AG09309 (cell line): Measurements from ENCODE around the gene MAP3K1.
"Not testable (repeated sequence)": the region's sequence is repeated elsewhere in the genome, so short reads cannot be mapped to it uniquely, and the experiment has no call there.

Source experiments
- DNase-seq: peaks from one replicate; pipeline ENCODE4 v3.0.0-alpha.2; 2010; ENCODE audit warnings: low read depth
- H3K4me3 ChIP-seq: 2 replicates; pipeline ENCODE4 v1.5.1; 2011; ENCODE audit warnings: mild to moderate bottlenecking, low read depth, low read length, moderate library complexity; ENCODE audit not compliant: control insufficient read depth
- TF ChIP-seq, protein P1 (sequence below): IDR thresholded peaks from 2 replicates; pipeline ENCODE4 v1.5.1; 2011; ENCODE audit warnings: mild to moderate bottlenecking, low read depth, low read length, inconsistent platforms; ENCODE audit not compliant: insufficient read depth, control insufficient read depth; ENCODE audit errors: missing control alignments

MAP3K1 gene

GRCh38 chr5:56814963-56815657 is at the start of gene MAP3K1:
Gene MAP3K1, plus strand, starts transcription at chr5:56815549. Its CDS starts 25 bp downstream, at chr5:56815574.
- TF ChIP-seq, protein P1, sequence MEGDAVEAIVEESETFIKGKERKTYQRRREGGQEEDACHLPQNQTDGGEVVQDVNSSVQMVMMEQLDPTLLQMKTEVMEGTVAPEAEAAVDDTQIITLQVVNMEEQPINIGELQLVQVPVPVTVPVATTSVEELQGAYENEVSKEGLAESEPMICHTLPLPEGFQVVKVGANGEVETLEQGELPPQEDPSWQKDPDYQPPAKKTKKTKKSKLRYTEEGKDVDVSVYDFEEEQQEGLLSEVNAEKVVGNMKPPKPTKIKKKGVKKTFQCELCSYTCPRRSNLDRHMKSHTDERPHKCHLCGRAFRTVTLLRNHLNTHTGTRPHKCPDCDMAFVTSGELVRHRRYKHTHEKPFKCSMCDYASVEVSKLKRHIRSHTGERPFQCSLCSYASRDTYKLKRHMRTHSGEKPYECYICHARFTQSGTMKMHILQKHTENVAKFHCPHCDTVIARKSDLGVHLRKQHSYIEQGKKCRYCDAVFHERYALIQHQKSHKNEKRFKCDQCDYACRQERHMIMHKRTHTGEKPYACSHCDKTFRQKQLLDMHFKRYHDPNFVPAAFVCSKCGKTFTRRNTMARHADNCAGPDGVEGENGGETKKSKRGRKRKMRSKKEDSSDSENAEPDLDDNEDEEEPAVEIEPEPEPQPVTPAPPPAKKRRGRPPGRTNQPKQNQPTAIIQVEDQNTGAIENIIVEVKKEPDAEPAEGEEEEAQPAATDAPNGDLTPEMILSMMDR, result no peak
- peak within 1 kb of the TSS; percentile 58 for H3K4me3 ChIP-seq

DNA sequence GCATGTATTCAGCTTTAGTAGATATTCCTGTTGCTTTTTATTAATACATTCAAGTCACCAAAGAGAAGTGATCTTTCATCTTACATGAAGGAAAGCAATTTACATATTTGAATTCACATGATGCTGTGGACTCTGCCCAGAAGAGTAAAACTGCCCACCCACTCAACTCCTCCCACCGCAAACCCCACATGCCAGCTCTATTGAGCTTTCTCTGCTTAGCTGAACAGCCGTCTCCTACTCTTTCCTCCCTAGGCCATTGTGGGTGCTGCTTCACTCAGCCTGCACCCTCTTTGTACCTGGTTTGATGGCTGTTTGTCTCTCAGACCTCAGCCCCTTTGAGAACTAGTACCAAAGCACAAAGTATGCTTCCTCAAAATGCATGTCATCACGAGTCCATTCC is 48.4 kb upstream of the MAP3K1 start:
- no peak for DNase-seq
- no peak overlapping the region for H3K4me3 ChIP-seq
- TF ChIP-seq, protein P1, result no peak

More at GRCh38 chr5:56814963-56815657, at the start of gene MAP3K1:
- no peak for DNase-seq

DNA sequence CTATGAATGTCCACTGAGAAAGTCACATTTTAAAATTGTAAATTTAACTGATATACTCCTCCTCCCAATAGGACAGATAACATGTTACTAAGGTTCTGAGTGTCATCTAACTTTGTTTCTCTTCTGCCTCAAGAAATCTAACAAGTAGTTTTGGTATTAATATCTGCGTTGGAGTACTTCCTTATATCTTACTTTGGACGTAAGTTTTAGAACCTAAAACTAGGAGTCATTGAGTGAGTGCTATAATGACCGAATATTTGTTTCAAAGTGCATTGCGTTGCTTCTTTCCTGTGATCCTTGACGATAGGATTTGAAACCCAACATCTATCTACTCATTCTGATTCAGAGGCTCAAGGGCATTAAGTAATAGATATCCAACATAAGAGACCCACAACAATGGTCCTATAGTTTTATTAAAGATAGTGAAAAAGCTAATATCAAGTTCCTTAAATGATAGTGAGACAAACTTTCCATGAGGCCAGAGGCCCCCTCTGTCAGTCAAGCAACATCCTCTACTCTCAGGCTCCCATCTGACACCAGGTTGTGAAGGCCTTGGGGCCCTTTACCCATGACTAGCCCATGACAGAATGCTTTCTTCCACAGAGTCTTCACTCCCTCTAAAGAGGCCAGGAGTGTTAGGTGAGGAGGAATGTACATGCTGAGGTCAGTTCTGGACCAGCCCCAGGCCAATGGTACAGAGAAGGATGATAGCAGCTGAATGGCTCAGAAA is 45.3 kb upstream of the MAP3K1 start:
- TF ChIP-seq, protein P1, result no peak

DNA sequence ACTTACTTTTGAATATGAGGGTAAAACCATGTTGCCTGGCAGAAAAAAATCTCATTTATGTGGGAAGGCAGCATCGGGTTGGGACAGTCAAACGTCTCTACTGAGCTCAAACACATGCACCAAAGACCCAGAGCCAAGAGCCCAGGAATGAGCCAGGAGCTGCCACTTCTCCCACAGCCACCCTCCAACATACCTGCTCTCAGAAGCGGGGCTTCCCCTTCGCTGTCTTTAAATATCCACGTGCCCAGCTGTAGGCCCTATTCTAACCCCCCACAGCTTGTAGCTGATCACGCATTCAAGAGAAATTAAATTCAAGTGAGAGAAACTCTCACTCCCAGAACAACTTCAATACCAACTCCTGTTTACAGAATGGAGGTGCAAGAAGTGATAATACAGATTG is 42.6 kb upstream of the MAP3K1 start:
- TF ChIP-seq, protein P1, result no peak
- DNase-seq, result no peak
- no peak overlapping the region for H3K4me3 ChIP-seq

More for the DNA sequence above, 45.3 kb upstream of the MAP3K1 start:
- no peak overlapping the region for H3K4me3 ChIP-seq
- DNase-seq, result no peak

GRCh38 chr5:56774957-56775356 is 40.4 kb upstream of the MAP3K1 start:
- DNase-seq, result no peak
- no peak overlapping the region for H3K4me3 ChIP-seq
- TF ChIP-seq, protein P1, result no peak

- not testable (repeated sequence) for DNase-seq, H3K4me3 ChIP-seq
These were observed 39.0 kb upstream of the MAP3K1 start for GRCh38 chr5:56776212-56776846.

- no peak for DNase-seq
- no peak overlapping the region for H3K4me3 ChIP-seq
- TF ChIP-seq, protein P1, result no peak
These were observed 32.1 kb upstream of the MAP3K1 start for GRCh38 chr5:56783261-56783660.
